Liver (tissue), 9 donors: Measurements from ENCODE around the gene ZNF479. TPM values are rescaled to one million over a fixed set of nuclear protein-coding genes. Genes with fewer than 3 reads are reported as not detected.
A peak's percentile ranks its signal among the peaks of the same experiment; 100 is the strongest.

Experiments
- DNase-seq: peaks from one replicate; pipeline ENCODE4 v3.0.0-alpha.2; 2017; ENCODE audit warnings: low spot score
- H3K27ac ChIP-seq, 2 donors: one replicate each; pipeline ENCODE4 v1.7.0; 2013; ENCODE audit warnings: inconsistent platforms in 2 of 2, low read length in 2 of 2, control low read depth in 1 of 2, low read depth in 1 of 2, mild to moderate bottlenecking in 1 of 2
- H3K27me3 ChIP-seq, 4 donors: one replicate each; pipeline versions ENCODE4 v1.6.1 to v1.7.0; 2013; ENCODE audit warnings: low read length in 3 of 4, inconsistent platforms in 1 of 4, mild to moderate bottlenecking in 1 of 4, moderate library complexity in 1 of 4; ENCODE audit not compliant: control insufficient read depth in 4 of 4, insufficient read depth in 4 of 4
- H3K36me3 ChIP-seq, 4 donors: one replicate each; pipeline versions ENCODE4 v1.6.1 to v1.7.0; 2013; ENCODE audit warnings: low read length in 3 of 4, mild to moderate bottlenecking in 3 of 4, low read depth in 1 of 4, moderate library complexity in 1 of 4; ENCODE audit not compliant: control insufficient read depth in 4 of 4, insufficient read depth in 3 of 4
- H3K4me1 ChIP-seq, 4 donors: one replicate each; pipeline versions ENCODE4 v1.6.1 to v1.7.0; 2013; ENCODE audit warnings: low read length in 3 of 4, mild to moderate bottlenecking in 3 of 4, moderate library complexity in 1 of 4; ENCODE audit not compliant: control insufficient read depth in 4 of 4, insufficient read depth in 4 of 4
- H3K4me3 ChIP-seq, 3 donors: one replicate each; pipeline versions ENCODE4 v1.6.1 to v1.7.0; 2013; ENCODE audit warnings: low read length in 3 of 3, control low read depth in 1 of 3, low read depth in 1 of 3, mild to moderate bottlenecking in 1 of 3
- H3K9ac ChIP-seq, 2 donors: one replicate each; pipeline ENCODE4 v1.7.0; 2013; ENCODE audit warnings: low read length in 2 of 2, mild to moderate bottlenecking in 2 of 2, moderate library complexity in 2 of 2, control low read depth in 1 of 2, low read depth in 1 of 2
- H3K9me3 ChIP-seq, 4 donors: one replicate each; pipeline versions ENCODE4 v1.6.1 to v1.7.0; 2013; ENCODE audit warnings: low read length in 3 of 4; ENCODE audit not compliant: control insufficient read depth in 4 of 4
- EGR1 ChIP-seq, 2 donors: IDR thresholded peaks; 2 replicates each; pipeline ENCODE4 v1.6.1; 2016 to 2018; ENCODE audit warnings: antibody characterized with exemption in 2 of 2, low read depth in 2 of 2
- FOXA1 ChIP-seq: IDR thresholded peaks from 2 replicates; pipeline ENCODE4 v1.6.1; 2016; ENCODE audit warnings: antibody characterized with exemption
- HNF4G ChIP-seq: IDR thresholded peaks from 2 replicates; pipeline ENCODE4 v1.6.1; 2016; ENCODE audit warnings: antibody characterized with exemption
- JUND ChIP-seq, 2 donors: IDR thresholded peaks; 2 replicates each; pipeline ENCODE4 v1.6.1; 2016; ENCODE audit warnings: antibody characterized with exemption in 2 of 2
- MAX ChIP-seq: IDR thresholded peaks from 2 replicates; pipeline ENCODE4 v1.6.1; 2016; ENCODE audit warnings: antibody characterized with exemption
- NR2F2 ChIP-seq: IDR thresholded peaks from 2 replicates; pipeline ENCODE4 v1.6.1; 2016; ENCODE audit warnings: antibody characterized with exemption
- REST ChIP-seq: IDR thresholded peaks from 2 replicates; pipeline ENCODE4 v1.6.1; 2016; ENCODE audit warnings: antibody characterized with exemption, mild to moderate bottlenecking
- RXRA ChIP-seq, 2 donors: IDR thresholded peaks; 2 replicates each; pipeline ENCODE4 v1.6.1; 2017 to 2018; ENCODE audit warnings: antibody characterized with exemption in 2 of 2, mild to moderate bottlenecking in 1 of 2
- SP1 ChIP-seq: IDR thresholded peaks from 2 replicates; pipeline ENCODE4 v1.6.1; 2018; ENCODE audit warnings: antibody characterized with exemption, mild to moderate bottlenecking
- TAF1 ChIP-seq: conservative IDR thresholded peaks from 2 replicates; pipeline ENCODE4 v1.6.1; 2016; ENCODE audit warnings: antibody characterized with exemption, mild to moderate bottlenecking
- ZBTB33 ChIP-seq: IDR thresholded peaks from 2 replicates; pipeline ENCODE4 v1.6.1; 2016; ENCODE audit warnings: antibody characterized with exemption
- WGBS: extraction: QIAGEN DNeasy Blood & Tissue Kit; methylation state at CpG from one replicate; pipeline ENCODE4 v1.1.7; 2013; 5-methylcytosine and 5-hydroxymethylcytosine counted together
- polyA plus RNA-seq, 2 donors: library from polyadenylated mRNA; stranded (reverse) in 1 of 2; unstranded in 1 of 2; fragments of 200-250 nt in 1 of 2; fragments of >200 nt in 1 of 2; fragmentation: Nextera tagmentation in 1 of 2; extraction: Ambion mirVana in 1 of 2; gene quantifications; one replicate each; pipeline versions ENCODE4 v1.2.1 to v1.2.3, GENCODE V29; 2013 to 2015
- total RNA-seq, 2 donors: library from RNA; depleted of rRNA; stranded (reverse); fragments of >200 nt; gene quantifications; one replicate each; pipeline ENCODE4 v1.2.3, GENCODE V29; 2014
- donor health status: healthy.
- donor health status: healthy.
- donor health status: healthy.
- donor health status: healthy.
- donor health status: healthy.

ZNF479 gene
- total and polyA plus RNA-seq, 4 donors = not detected

GRCh38 chr7:57178768-57179139, 46.5 kb upstream of the ZNF479 start:
- TF ChIP-seq EGR1 (IDR thresholded peaks at IDR 0.05; ENCODE audit: low read depth in 2 of 2) = no peak
- no peak for TF ChIP-seq ZBTB33
- TF ChIP-seq NR2F2 = no peak
- no peak for TF ChIP-seq HNF4G
- no peak for TF ChIP-seq MAX
- no peak for TF ChIP-seq JUND (IDR thresholded peaks at IDR 0.05)
- no peak for TF ChIP-seq RXRA (IDR thresholded peaks at IDR 0.05)
- peaks cover 22 to 46% (median 31%) of the 10 kb centered on the region in 4 donors for H3K9me3 ChIP-seq
- no peaks in the 10 kb centered on the region for H3K4me1 ChIP-seq
- no peak for DNase-seq
- WGBS = 74% methylated on average over 6 of the region's 6 CpGs
- H3K9ac ChIP-seq = no peak overlapping the region
- H3K27ac ChIP-seq = no peak overlapping the region
- no peaks in the 10 kb centered on the region for H3K36me3 ChIP-seq
- peak overlapping the region in 1 of 3 donors; percentile 38 for H3K4me3 ChIP-seq
- H3K27me3 ChIP-seq = no peaks in the 10 kb centered on the region

GRCh38 chr7:57177856-57178767, 45.9 kb upstream of the ZNF479 start:
- WGBS = 84% methylated on average over 21 of the region's 21 CpGs
- H3K27ac ChIP-seq = no peak overlapping the region
- no peak for TF ChIP-seq SP1
- no peak for TF ChIP-seq EGR1 (IDR thresholded peaks at IDR 0.05; ENCODE audit: low read depth in 2 of 2)
- no peak for TF ChIP-seq JUND (IDR thresholded peaks at IDR 0.05)
- TF ChIP-seq TAF1 = no peak
- no peak for TF ChIP-seq REST
- TF ChIP-seq FOXA1 = no peak
- no peak overlapping the region for H3K9ac ChIP-seq
- peak overlapping the region in 1 of 3 donors; percentile 38 for H3K4me3 ChIP-seq
- no peaks in the 10 kb centered on the region for H3K36me3 ChIP-seq
- no peaks in the 10 kb centered on the region for H3K27me3 ChIP-seq
- DNase-seq = no peak
- peaks cover 22 to 46% (median 31%) of the 10 kb centered on the region in 4 donors for H3K9me3 ChIP-seq
- H3K4me1 ChIP-seq = no peaks in the 10 kb centered on the region
